K562 (cell line): ENCODE measurements around the gene RASSF1. TPM values are rescaled to one million over a fixed set of nuclear protein-coding genes. Genes with fewer than 3 reads are reported as not detected.

Experiments used
- ATF3 ChIP-seq, 2 experiments: fragments of 450-650 bp in 1 of 2; sonication (generic) in 1 of 2; formaldehyde crosslinking in 1 of 2; IDR thresholded peaks in 1 of 2; conservative IDR thresholded peaks in 1 of 2; 2 replicates each; pipeline versions ENCODE4 v1.6.1 to v1.8.1; 2016 to 2023; ENCODE audit warnings: mild to moderate bottlenecking in 2 of 2, moderate library complexity in 2 of 2, inconsistent platforms in 1 of 2, missing genetic modification reagents in 1 of 2
- ATF4 ChIP-seq: fragments of 450-650 bp; formaldehyde crosslinking; IDR thresholded peaks from 2 replicates; pipeline ENCODE4 v1.4.0; 2022; ENCODE audit warnings: mild to moderate bottlenecking, moderate library complexity
- EWSR1 ChIP-seq: fragments of 450-650 bp; IDR thresholded peaks from 2 replicates; pipeline ENCODE4 v1.6.1; 2018; ENCODE audit warnings: borderline replicate concordance, mild to moderate bottlenecking, low read depth, moderate library complexity; ENCODE audit not compliant: partially characterized antibody
- FOXA3 ChIP-seq, 2 experiments: fragments of 450-650 bp in 1 of 2; sonication (generic) in 1 of 2; formaldehyde crosslinking; IDR thresholded peaks in 1 of 2; conservative IDR thresholded peaks in 1 of 2; 2 replicates each; pipeline versions ENCODE4 v1.4.0 to v1.8.0; 2020 to 2022; ENCODE audit warnings: mild to moderate bottlenecking in 2 of 2, missing genetic modification reagents in 1 of 2
- FUS ChIP-seq: fragments of 200-400 bp; formaldehyde crosslinking; optimal IDR thresholded peaks from 2 replicates; pipeline ENCODE3; 2017; ENCODE audit warnings: low read depth, low read length
- HDAC1 ChIP-seq, 2 experiments: fragments of 450-650 bp; IDR thresholded peaks; 2 replicates each; pipeline ENCODE4 v1.6.1; 2016 to 2017; ENCODE audit warnings: inconsistent platforms in 1 of 2, mild to moderate bottlenecking in 1 of 2, moderate library complexity in 1 of 2
- HDGF ChIP-seq: fragments of 450-650 bp; IDR thresholded peaks from 2 replicates; pipeline ENCODE4 v1.6.1; 2016
- MEF2A ChIP-seq: IDR thresholded peaks from 2 replicates; pipeline ENCODE4 v1.6.1; 2011; ENCODE audit warnings: low read depth, mild to moderate bottlenecking, low read length, moderate library complexity; ENCODE audit not compliant: control insufficient read depth
- MYNN ChIP-seq, 2 experiments: sonication (generic); formaldehyde crosslinking in 1 of 2; IDR thresholded peaks; 2 replicates each; pipeline versions ENCODE4 v1.5.0 to v1.6.1; 2016 to 2020; ENCODE audit warnings: antibody characterized with exemption in 1 of 2, missing genetic modification reagents in 1 of 2
- NCOA6 ChIP-seq: fragments of 450-650 bp; IDR thresholded peaks from 2 replicates; pipeline ENCODE4 v1.6.1; 2017; ENCODE audit warnings: mild to moderate bottlenecking
- NFE2 ChIP-seq: IDR thresholded peaks from 2 replicates; pipeline ENCODE4 v1.6.1; 2014; ENCODE audit warnings: antibody characterized with exemption, low read depth
- NRF1 ChIP-seq, 2 experiments: fragments of 450-650 bp; IDR thresholded peaks in 1 of 2; conservative IDR thresholded peaks in 1 of 2; 2 replicates each; pipeline ENCODE4 v1.6.1; 2014; ENCODE audit warnings: mild to moderate bottlenecking in 2 of 2
- RFX5 ChIP-seq: IDR thresholded peaks from 2 replicates; pipeline ENCODE4 v1.6.1; 2011; ENCODE audit warnings: low read depth, mild to moderate bottlenecking, improper control_type of control experiment, low read length
- SMAD1 ChIP-seq: fragments of 150-350 bp; IDR thresholded peaks from 2 replicates; pipeline ENCODE4 v1.6.1; 2014; ENCODE audit warnings: low read length, low read depth; ENCODE audit not compliant: partially characterized antibody
- SMAD2 ChIP-seq: fragments of 150-350 bp; IDR thresholded peaks from 2 replicates; pipeline ENCODE4 v1.6.1; 2014; ENCODE audit warnings: low read depth, mild to moderate bottlenecking, low read length
- SMARCE1 ChIP-seq: fragments of 450-650 bp; IDR thresholded peaks from 2 replicates; pipeline ENCODE4 v1.7.1; 2016; ENCODE audit warnings: mild to moderate bottlenecking
- TCF7 ChIP-seq: sonication (generic); IDR thresholded peaks from 2 replicates; pipeline ENCODE4 v1.6.1; 2016; ENCODE audit warnings: antibody characterized with exemption, borderline replicate concordance
- TCF7L2 ChIP-seq: fragments of 150-350 bp; IDR thresholded peaks from 2 replicates; pipeline ENCODE4 v1.6.1; 2016; ENCODE audit warnings: low read depth, mild to moderate bottlenecking, low read length, moderate library complexity
- ZNF217 ChIP-seq: sonication (generic); formaldehyde crosslinking; IDR thresholded peaks from 2 replicates; pipeline ENCODE4 v1.8.0; 2022; ENCODE audit warnings: mild to moderate bottlenecking, missing genetic modification reagents
- ZNF347 ChIP-seq: fragments of 450-650 bp; formaldehyde crosslinking; IDR thresholded peaks from 2 replicates; pipeline ENCODE4 v1.4.0; 2020; ENCODE audit warnings: low read depth, mild to moderate bottlenecking, moderate library complexity
- ZNF507 ChIP-seq: conservative IDR thresholded peaks from 2 replicates; pipeline ENCODE4 v1.6.1; 2017; ENCODE audit warnings: missing genetic modification characterization, missing compliant biosample characterization
- ZNF778 ChIP-seq: fragments of 450-650 bp; formaldehyde crosslinking; IDR thresholded peaks from 2 replicates; pipeline ENCODE4 v1.4.0; 2020; ENCODE audit warnings: mild to moderate bottlenecking, moderate library complexity
- polyA plus RNA-seq, 8 experiments: library from polyadenylated mRNA; depleted of rRNA in 4 of 8; stranded (reverse) in 5 of 8; unstranded in 3 of 8; fragments of >200 nt; fragmentation: Nextera tagmentation in 2 of 8; fragmentation: Illumina TruSeq in 1 of 8; extraction: Ambion mirVana in 2 of 8; extraction: Trizol in 1 of 8; gene quantifications; 2 replicates each; pipeline versions ENCODE4 v1.2.1 to v1.2.3, GENCODE V29; 2011 to 2014; ENCODE audit warnings: inconsistent platforms in 1 of 8, missing spikeins in 1 of 8
- total RNA-seq, 7 experiments: library from RNA; depleted of rRNA in 6 of 7; stranded (reverse); fragments of >200 nt in 6 of 7; fragmentation: Illumina TruSeq in 2 of 7; extraction: Trizol in 2 of 7; gene quantifications; 2 replicates each; pipeline versions ENCODE4 v1.2.1 to v1.2.3, GENCODE V29; 2011 to 2021; ENCODE audit warnings: low replicate concordance in 1 of 7
- TF ChIP-seq, protein P1 (sequence below): fragments of 450-650 bp; IDR thresholded peaks from 2 replicates; pipeline ENCODE4 v1.6.1; 2016; ENCODE audit warnings: borderline replicate concordance
- TF ChIP-seq, protein P2 (sequence below): fragments of 450-650 bp; IDR thresholded peaks from 2 replicates; pipeline ENCODE4 v1.7.0; 2016; ENCODE audit warnings: borderline replicate concordance

RASSF1 gene
- total and polyA plus RNA-seq, 9 of the 15 experiments (the other 6 are each of a cell fraction or from before 2014, with no cell fraction given) = 3.6 to 57.1 (median 24.6) TPM

DNA sequence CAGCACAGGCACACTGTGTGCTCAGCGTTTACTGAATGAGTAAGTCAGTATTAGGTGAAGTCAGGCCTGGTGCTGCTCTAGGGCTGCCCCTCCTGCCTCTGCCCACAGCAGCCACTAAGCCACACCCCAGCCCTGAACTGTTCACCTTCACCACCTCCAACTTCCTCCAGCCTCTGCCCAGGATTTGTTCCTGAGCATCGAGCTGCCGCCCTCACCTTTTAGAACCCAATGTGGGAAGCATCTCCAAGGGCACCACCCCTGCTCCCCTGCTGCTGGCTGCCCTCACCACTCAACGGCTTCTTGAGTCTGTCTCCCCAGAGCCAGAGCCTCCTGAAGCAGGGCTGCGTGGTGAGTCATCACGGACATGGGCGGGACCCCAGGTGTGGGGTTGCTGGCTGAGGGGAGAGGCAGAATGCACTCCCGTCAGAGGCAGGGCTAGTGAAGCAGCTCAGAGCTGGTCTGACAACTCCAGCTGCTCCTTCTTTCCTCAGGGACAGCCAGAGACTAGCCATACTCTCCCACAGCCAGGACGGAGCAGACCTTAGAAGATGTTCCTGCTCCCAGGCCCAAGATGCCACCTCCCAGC lies 23.9 kb downstream of the RASSF1 start (continued):
- peak; percentile 48 to 64 for TF ChIP-seq NRF1 (conservative IDR thresholded peaks at IDR 0.05 in 1 of 2, IDR thresholded peaks at IDR 0.05 in 1 of 2)
- no peak for TF ChIP-seq ZNF778 (CRISPR knock-in tag)
- no peak for TF ChIP-seq HDAC1 (IDR thresholded peaks at IDR 0.05)
- TF ChIP-seq MYNN (IDR thresholded peaks at IDR 0.05) = 0 out of 2 replicates have a peak, but pooled peaks have one; percentile 22
- no peak for TF ChIP-seq MYNN (CRISPR knock-in tag; IDR thresholded peaks at IDR 0.05)
- no peak for TF ChIP-seq TCF7L2
- TF ChIP-seq ZNF217 (CRISPR knock-in tag) = no peak
- no peak for TF ChIP-seq EWSR1
- 0 out of 2 replicates have a peak, but pooled peaks have one; percentile 39 for TF ChIP-seq SMARCE1
- peak; percentile 94 for TF ChIP-seq ATF3 (IDR thresholded peaks at IDR 0.05)
- TF ChIP-seq ATF3 (CRISPR knock-in tag; conservative IDR thresholded peaks at IDR 0.05) = no peak
- peak; percentile 43; the same call in 1 of the 2 replicates for TF ChIP-seq HDGF
- TF ChIP-seq, protein P1, sequence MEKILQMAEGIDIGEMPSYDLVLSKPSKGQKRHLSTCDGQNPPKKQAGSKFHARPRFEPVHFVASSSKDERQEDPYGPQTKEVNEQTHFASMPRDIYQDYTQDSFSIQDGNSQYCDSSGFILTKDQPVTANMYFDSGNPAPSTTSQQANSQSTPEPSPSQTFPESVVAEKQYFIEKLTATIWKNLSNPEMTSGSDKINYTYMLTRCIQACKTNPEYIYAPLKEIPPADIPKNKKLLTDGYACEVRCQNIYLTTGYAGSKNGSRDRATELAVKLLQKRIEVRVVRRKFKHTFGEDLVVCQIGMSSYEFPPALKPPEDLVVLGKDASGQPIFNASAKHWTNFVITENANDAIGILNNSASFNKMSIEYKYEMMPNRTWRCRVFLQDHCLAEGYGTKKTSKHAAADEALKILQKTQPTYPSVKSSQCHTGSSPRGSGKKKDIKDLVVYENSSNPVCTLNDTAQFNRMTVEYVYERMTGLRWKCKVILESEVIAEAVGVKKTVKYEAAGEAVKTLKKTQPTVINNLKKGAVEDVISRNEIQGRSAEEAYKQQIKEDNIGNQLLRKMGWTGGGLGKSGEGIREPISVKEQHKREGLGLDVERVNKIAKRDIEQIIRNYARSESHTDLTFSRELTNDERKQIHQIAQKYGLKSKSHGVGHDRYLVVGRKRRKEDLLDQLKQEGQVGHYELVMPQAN = no peak
- TF ChIP-seq RFX5 = no peak
- no peak for TF ChIP-seq FUS
- TF ChIP-seq MEF2A = no peak
- TF ChIP-seq FOXA3 (CRISPR knock-in tag; conservative IDR thresholded peaks at IDR 0.05 in 1 of 2, IDR thresholded peaks at IDR 0.05 in 1 of 2) = no peak
- no peak for TF ChIP-seq SMAD2
- TF ChIP-seq ATF4 = no peak
- no peak for TF ChIP-seq SMAD1
- no peak for TF ChIP-seq NCOA6
- no peak for TF ChIP-seq TCF7
- TF ChIP-seq NFE2 = no peak
- no peak for TF ChIP-seq ZNF507 (tag)
- no peak for TF ChIP-seq ZNF347 (CRISPR knock-in tag)
- TF ChIP-seq, protein P2, sequence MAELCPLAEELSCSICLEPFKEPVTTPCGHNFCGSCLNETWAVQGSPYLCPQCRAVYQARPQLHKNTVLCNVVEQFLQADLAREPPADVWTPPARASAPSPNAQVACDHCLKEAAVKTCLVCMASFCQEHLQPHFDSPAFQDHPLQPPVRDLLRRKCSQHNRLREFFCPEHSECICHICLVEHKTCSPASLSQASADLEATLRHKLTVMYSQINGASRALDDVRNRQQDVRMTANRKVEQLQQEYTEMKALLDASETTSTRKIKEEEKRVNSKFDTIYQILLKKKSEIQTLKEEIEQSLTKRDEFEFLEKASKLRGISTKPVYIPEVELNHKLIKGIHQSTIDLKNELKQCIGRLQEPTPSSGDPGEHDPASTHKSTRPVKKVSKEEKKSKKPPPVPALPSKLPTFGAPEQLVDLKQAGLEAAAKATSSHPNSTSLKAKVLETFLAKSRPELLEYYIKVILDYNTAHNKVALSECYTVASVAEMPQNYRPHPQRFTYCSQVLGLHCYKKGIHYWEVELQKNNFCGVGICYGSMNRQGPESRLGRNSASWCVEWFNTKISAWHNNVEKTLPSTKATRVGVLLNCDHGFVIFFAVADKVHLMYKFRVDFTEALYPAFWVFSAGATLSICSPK = no peak
